ENCODE data around the gene SDSL. TPM values are rescaled to one million over a fixed set of nuclear protein-coding genes. Genes with fewer than 3 reads are reported as not detected.
A peak's percentile ranks its signal among the peaks of the same experiment; 100 is the strongest.

Gene SDSL
- polyA plus RNA-seq, 1 donor (not counting 4 experiments of a cell fraction or from before 2014, with no cell fraction given): 1.9 TPM

DNA sequence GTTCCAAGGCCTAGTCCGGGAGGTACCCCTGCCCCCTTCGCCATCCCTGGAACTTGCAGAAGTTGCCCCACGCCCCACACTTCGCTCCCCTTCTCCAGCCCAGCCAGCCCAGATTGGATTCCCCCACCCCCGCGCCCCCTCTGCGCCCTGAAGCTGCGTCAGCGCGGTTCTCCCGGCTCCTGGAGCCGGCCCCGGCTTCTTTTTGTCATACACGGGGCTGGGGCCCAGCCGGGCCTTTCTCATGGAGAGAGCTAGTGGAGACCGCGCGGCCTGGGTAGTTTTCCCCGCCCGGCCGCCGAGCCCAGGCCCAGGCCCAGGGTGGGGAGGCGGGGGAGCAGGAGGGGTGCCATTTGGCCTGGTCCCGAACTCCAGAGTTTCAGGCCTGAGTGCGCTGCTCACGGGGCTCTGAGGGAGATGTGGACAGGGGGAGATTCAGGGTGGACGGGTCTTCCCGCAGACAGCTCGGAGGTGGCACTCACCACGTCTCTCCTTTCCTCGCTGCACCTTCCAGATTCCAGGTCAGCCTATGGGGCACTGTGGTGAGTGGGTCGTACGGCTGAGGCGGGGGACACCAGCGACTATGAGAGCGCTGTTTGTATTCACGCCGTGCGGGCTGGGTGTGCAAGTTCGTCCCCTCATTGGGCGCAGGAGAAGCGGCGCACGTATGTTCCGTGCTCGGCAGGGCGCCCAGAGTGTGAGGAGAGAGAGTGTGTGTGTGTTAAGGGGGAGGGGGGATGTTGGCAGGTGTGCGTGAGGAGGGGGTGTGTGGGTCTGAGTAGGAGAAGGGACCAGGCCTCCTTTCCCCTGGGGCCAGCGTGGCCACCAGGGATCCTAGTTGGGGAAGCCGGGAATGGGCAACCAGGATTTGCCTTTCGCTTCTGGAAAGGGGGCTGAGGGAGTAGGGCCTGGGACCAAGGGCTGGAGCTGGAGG, 50.3 kb downstream of the SDSL start:
- H3K9me1 ChIP-seq (ENCODE audit: control insufficient read depth, extremely low read depth, insufficient read depth, low read length): no peaks in the 10 kb centered on the region
- H3K27ac ChIP-seq (ENCODE audit: control insufficient read depth, insufficient read depth, low read length): no peak overlapping the region
- dilution Hi-C loops (cut with MboI; ENCODE audit: extremely low pct_ligation_motif_present, low sequenced_read_pairs): no loop called here
- peaks cover 97% of the 10 kb centered on the region for H3K27me3 ChIP-seq (ENCODE audit: control insufficient read depth, extremely low read depth, insufficient read depth, low read length)
- H3K36me3 ChIP-seq (ENCODE audit: control insufficient read depth in 2 of 2, extremely low read depth in 1 of 2, insufficient read depth in 2 of 2, low read length in 2 of 2): no peaks in the 10 kb centered on the region
- no peak for FAIRE-seq
- DNase-seq (ENCODE audit: low read depth, low spot score): no peak
- no peak overlapping the region for H3K9ac ChIP-seq (ENCODE audit: control insufficient read depth, extremely low read depth, insufficient read depth, low read length)
- H3K4me3 ChIP-seq (ENCODE audit: control insufficient read depth in 2 of 3, extremely low read depth in 1 of 3, insufficient read depth in 2 of 3, low read depth in 1 of 3, low read length in 3 of 3): no peak overlapping the region
- H2AFZ ChIP-seq (ENCODE audit: control insufficient read depth, low read length): no peak overlapping the region
- TF ChIP-seq CTCF (optimal IDR thresholded peaks at IDR 0.05 in 1 of 3, IDR thresholded peaks at IDR 0.05 in 1 of 3, conservative IDR thresholded peaks at IDR 0.05 in 1 of 3; ENCODE audit: extremely low read depth in 1 of 3, insufficient read depth in 2 of 3, low read length in 3 of 3) (no peak), EZH2 (IDR thresholded peaks at IDR 0.05; ENCODE audit: low read length) (peak; percentile 91)
- no peaks in the 10 kb centered on the region for H3K9me3 ChIP-seq (ENCODE audit: control insufficient read depth, low read depth, low read length)
- no peak overlapping the region for H3K4me2 ChIP-seq (ENCODE audit: control insufficient read depth, extremely low read depth, insufficient read depth, low read depth, low read length)
- H4K20me1 ChIP-seq (ENCODE audit: control insufficient read depth, extremely low read depth, insufficient read depth, low read length): no peaks in the 10 kb centered on the region
- no peaks in the 10 kb centered on the region for H3K79me2 ChIP-seq (ENCODE audit: control insufficient read depth, insufficient read depth, low read length)
- H3K4me1 ChIP-seq (ENCODE audit: control insufficient read depth, extremely low read depth, insufficient read depth, low read length): peaks cover 5% of the 10 kb centered on the region

DNA sequence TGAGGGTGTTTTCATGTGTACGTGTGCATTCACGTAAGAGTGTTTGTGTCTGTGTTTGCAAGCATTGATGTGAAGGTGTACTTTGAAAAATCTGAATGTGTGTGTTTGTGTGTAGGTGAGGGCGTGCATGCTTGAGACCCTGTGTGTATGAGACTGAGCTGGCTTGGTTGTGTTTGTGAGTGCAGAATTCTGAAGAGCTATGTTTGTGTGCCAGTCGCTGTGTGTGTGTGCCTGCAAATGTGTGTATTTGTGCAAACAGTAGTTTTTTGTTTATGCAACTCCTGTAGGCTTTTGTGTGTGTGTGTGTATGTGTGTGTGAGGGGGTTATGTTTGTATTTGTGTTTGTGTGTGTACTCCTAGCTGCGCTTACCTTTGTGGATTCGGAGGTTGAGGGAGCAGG, 51.2 kb downstream of the SDSL start:
- DNase-seq (ENCODE audit: low read depth, low spot score) (no peak), FAIRE-seq (no peak)
- Histone ChIP-seq H3K27ac (ENCODE audit: control insufficient read depth, insufficient read depth, low read length) (no peak overlapping the region), H4K20me1 (ENCODE audit: control insufficient read depth, extremely low read depth, insufficient read depth, low read length) (no peaks in the 10 kb centered on the region), H3K27me3 (ENCODE audit: control insufficient read depth, extremely low read depth, insufficient read depth, low read length) (peaks cover 97% of the 10 kb centered on the region), H3K9me1 (ENCODE audit: control insufficient read depth, extremely low read depth, insufficient read depth, low read length) (no peaks in the 10 kb centered on the region), H3K36me3 (ENCODE audit: control insufficient read depth in 2 of 2, extremely low read depth in 1 of 2, insufficient read depth in 2 of 2, low read length in 2 of 2) (no peaks in the 10 kb centered on the region), H3K4me2 (ENCODE audit: control insufficient read depth, extremely low read depth, insufficient read depth, low read depth, low read length) (no peak overlapping the region), H3K4me3 (ENCODE audit: control insufficient read depth in 2 of 3, extremely low read depth in 1 of 3, insufficient read depth in 2 of 3, low read depth in 1 of 3, low read length in 3 of 3) (no peak overlapping the region), H2AFZ (ENCODE audit: control insufficient read depth, low read length) (no peak overlapping the region), H3K4me1 (ENCODE audit: control insufficient read depth, extremely low read depth, insufficient read depth, low read length) (no peaks in the 10 kb centered on the region), H3K9ac (ENCODE audit: control insufficient read depth, extremely low read depth, insufficient read depth, low read length) (no peak overlapping the region), H3K79me2 (ENCODE audit: control insufficient read depth, insufficient read depth, low read length) (no peaks in the 10 kb centered on the region), H3K9me3 (ENCODE audit: control insufficient read depth, low read depth, low read length) (no peaks in the 10 kb centered on the region)
- dilution Hi-C loops (cut with MboI; ENCODE audit: extremely low pct_ligation_motif_present, low sequenced_read_pairs): no loop called here
- TF ChIP-seq EZH2 (IDR thresholded peaks at IDR 0.05; ENCODE audit: low read length): peak; percentile 28
- TF ChIP-seq CTCF (optimal IDR thresholded peaks at IDR 0.05 in 1 of 3, IDR thresholded peaks at IDR 0.05 in 1 of 3, conservative IDR thresholded peaks at IDR 0.05 in 1 of 3; ENCODE audit: extremely low read depth in 1 of 3, insufficient read depth in 2 of 3, low read length in 3 of 3): no peak
